GM23248 (cell line): ENCODE data around the gene ERBB4. TPM values are rescaled to one million over a fixed set of nuclear protein-coding genes. Genes with fewer than 3 reads are reported as not detected.

ENCODE experiments used
- DNase-seq: peaks from one replicate; pipeline ENCODE4 v3.0.0-alpha.2; 2015
- H2AFZ ChIP-seq: fragments of 200-600 bp; sonication (generic); 2 replicates; pipeline ENCODE4 v1.6.1; 2016; ENCODE audit warnings: antibody characterized with exemption
- H3F3A ChIP-seq: fragments of 200-600 bp; sonication (generic); 2 replicates; pipeline ENCODE4 v1.6.1; 2016; ENCODE audit warnings: mild to moderate bottlenecking, antibody characterized with exemption, mixed run types; ENCODE audit not compliant: insufficient read depth
- H3K27ac ChIP-seq: fragments of 200-600 bp; sonication (generic); 2 replicates; pipeline ENCODE4 v1.5.1; 2016; ENCODE audit warnings: mild to moderate bottlenecking
- H3K27me3 ChIP-seq: fragments of 200-600 bp; sonication (generic); replicated peaks from 2 replicates; pipeline ENCODE4 v1.6.1; 2016; ENCODE audit warnings: mild to moderate bottlenecking; ENCODE audit not compliant: insufficient read depth
- H3K36me3 ChIP-seq: fragments of 200-600 bp; sonication (generic); 2 replicates; pipeline ENCODE4 v1.6.1; 2016; ENCODE audit warnings: low read depth, mild to moderate bottlenecking
- H3K4me1 ChIP-seq: fragments of 200-600 bp; sonication (generic); 2 replicates; pipeline ENCODE4 v1.6.1; 2016; ENCODE audit warnings: mild to moderate bottlenecking; ENCODE audit not compliant: insufficient read depth
- H3K4me2 ChIP-seq: fragments of 200-600 bp; sonication (generic); one replicate; pipeline ENCODE4 v1.6.1; 2016; ENCODE audit warnings: mild to moderate bottlenecking; ENCODE audit not compliant: unreplicated experiment
- H3K4me3 ChIP-seq: fragments of 200-600 bp; sonication (generic); 2 replicates; pipeline ENCODE4 v1.5.1; 2016; ENCODE audit warnings: mild to moderate bottlenecking
- H3K79me2 ChIP-seq: fragments of 200-600 bp; sonication (generic); 2 replicates; pipeline ENCODE4 v1.6.1; 2016; ENCODE audit warnings: mild to moderate bottlenecking; ENCODE audit not compliant: insufficient read depth
- H3K9ac ChIP-seq: fragments of 200-600 bp; sonication (generic); 2 replicates; pipeline ENCODE4 v1.6.1; 2016; ENCODE audit warnings: mild to moderate bottlenecking
- H3K9me2 ChIP-seq: fragments of 200-600 bp; sonication (generic); 2 replicates; pipeline ENCODE4 v1.6.1; 2016; ENCODE audit warnings: mixed run types, mild to moderate bottlenecking, moderate library complexity; ENCODE audit not compliant: insufficient read depth
- H3K9me3 ChIP-seq: fragments of 200-600 bp; sonication (generic); one replicate; pipeline ENCODE4 v1.6.1; 2017; ENCODE audit warnings: low read depth
- H4K20me1 ChIP-seq: fragments of 200-600 bp; sonication (generic); 2 replicates; pipeline ENCODE4 v1.6.0; 2016; ENCODE audit not compliant: insufficient read depth
- EZH2 ChIP-seq: fragments of 200-600 bp; sonication (generic); IDR thresholded peaks from 2 replicates; pipeline ENCODE4 v1.6.1; 2018; ENCODE audit warnings: antibody characterized with exemption, mild to moderate bottlenecking; ENCODE audit not compliant: insufficient read depth, poor library complexity, severe bottlenecking
- EZH2phosphoT487 ChIP-seq: fragments of 200-600 bp; sonication (generic); IDR thresholded peaks from 2 replicates; pipeline ENCODE4 v1.6.1; 2018; ENCODE audit warnings: antibody characterized with exemption, moderate library complexity, mild to moderate bottlenecking, low read depth; ENCODE audit not compliant: insufficient read depth
- WGBS, 2 experiments: methylation state at CpG; one replicate each; pipeline ENCODE4 v1.1.6; 2015 to 2017; ENCODE audit warnings: low lambda C conversion rate in 2 of 2, low coverage in 1 of 2; ENCODE audit errors: missing lambda C conversion rate in 2 of 2; 5-methylcytosine and 5-hydroxymethylcytosine counted together
- in situ Hi-C: fragments of 300-500 bp; cut with MboI; formaldehyde crosslinking; loops from 2 replicates; pipeline ENCODE4 v1.15.0; 2020
- polyA plus RNA-seq: library from polyadenylated mRNA; unstranded; fragments of >200 nt; fragmentation: Nextera tagmentation; extraction: Ambion mirVana; gene quantifications from 2 replicates; pipeline ENCODE4 v1.2.1, GENCODE V29; 2016
- total RNA-seq: library from RNA; depleted of rRNA; stranded (reverse); fragments of >200 nt; shearing (Covaris generic); gene quantifications from 2 replicates; pipeline ENCODE4 v1.2.3, GENCODE V29; 2014

The ERBB4 gene
- total and polyA plus RNA-seq, 2 experiments from 2014 or later, result not detected

- Histone ChIP-seq H3K27ac (peak overlapping the region; percentile 13; the same call in 1 of the 2 replicates), H3K27me3 (no peaks in the 10 kb centered on the region)
These were observed 44.1 kb downstream of the ERBB4 start for GRCh38 chr2:212494418-212495020.

GRCh38 chr2:212489719-212490346 lies 48.8 kb downstream of the ERBB4 start:
- in situ Hi-C loops, result no loop called here

More at GRCh38 chr2:212494418-212495020, 44.1 kb downstream of the ERBB4 start:
- Histone ChIP-seq H3K4me1 (peaks cover 13% of the 10 kb centered on the region; the same call in 1 of the 2 replicates), H3K36me3 (no peaks in the 10 kb centered on the region), H3F3A (no peaks in the 10 kb centered on the region; the same call in 1 of the 2 replicates), H3K4me2 (peak overlapping the region; percentile 3), H3K9me3 (no peaks in the 10 kb centered on the region), H3K9me2 (no peaks in the 10 kb centered on the region), H4K20me1 (no peaks in the 10 kb centered on the region), H3K4me3 (no peak overlapping the region), H3K79me2 (no peaks in the 10 kb centered on the region), H2AFZ (peak overlapping the region; percentile 36), H3K9ac (no peak overlapping the region)
- TF ChIP-seq EZH2phosphoT487 (no peak), EZH2 (no peak)
- in situ Hi-C loops, result no loop called here
- peak; percentile 35 for DNase-seq
- 8 to 9% methylated on average over 1 of the region's 1 CpG for WGBS, 2 experiments

GRCh38 chr2:212488611-212489010 lies 50.0 kb downstream of the ERBB4 start:
- Histone ChIP-seq H3K4me2 (no peak overlapping the region), H3K4me3 (no peak overlapping the region), H3K9ac (no peak overlapping the region), H3F3A (no peaks in the 10 kb centered on the region), H3K27me3 (no peaks in the 10 kb centered on the region), H2AFZ (no peak overlapping the region), H3K27ac (no peak overlapping the region), H3K4me1 (no peaks in the 10 kb centered on the region), H3K9me3 (no peaks in the 10 kb centered on the region), H4K20me1 (no peaks in the 10 kb centered on the region), H3K36me3 (no peaks in the 10 kb centered on the region), H3K79me2 (no peaks in the 10 kb centered on the region), H3K9me2 (no peaks in the 10 kb centered on the region)
- 68 to 74% methylated on average over 2 of the region's 2 CpGs for WGBS, 2 experiments
- in situ Hi-C loops, result no loop called here
- no peak for TF ChIP-seq EZH2phosphoT487
- TF ChIP-seq EZH2, result no peak
- no peak for DNase-seq

More at GRCh38 chr2:212489719-212490346, 48.8 kb downstream of the ERBB4 start:
- Histone ChIP-seq H3K9me2 (no peaks in the 10 kb centered on the region), H3K4me1 (peaks cover 9% of the 10 kb centered on the region; the same call in 1 of the 2 replicates), H3K27ac (no peak overlapping the region), H3F3A (no peaks in the 10 kb centered on the region; the same call in 1 of the 2 replicates), H2AFZ (no peak overlapping the region), H3K4me3 (no peak overlapping the region), H3K9ac (no peak overlapping the region), H3K36me3 (no peaks in the 10 kb centered on the region), H3K27me3 (no peaks in the 10 kb centered on the region), H3K4me2 (no peak overlapping the region), H3K9me3 (no peaks in the 10 kb centered on the region), H3K79me2 (no peaks in the 10 kb centered on the region), H4K20me1 (no peaks in the 10 kb centered on the region)
- DNase-seq, result no peak
- TF ChIP-seq EZH2 (no peak), EZH2phosphoT487 (no peak)
- WGBS, 2 experiments, result 66 to 76% methylated on average over 3 of the region's 3 CpGs

GRCh38 chr2:212484563-212485080 lies 54.0 kb downstream of the ERBB4 start:
- H3K4me2 ChIP-seq, result no peak overlapping the region
- in situ Hi-C loops, result no loop called here

More at GRCh38 chr2:212484563-212485080, 54.0 kb downstream of the ERBB4 start:
- Histone ChIP-seq H4K20me1 (no peaks in the 10 kb centered on the region), H3K9me3 (no peaks in the 10 kb centered on the region), H3K27me3 (no peaks in the 10 kb centered on the region), H3K27ac (no peak overlapping the region), H3K79me2 (no peaks in the 10 kb centered on the region), H3K9me2 (no peaks in the 10 kb centered on the region), H2AFZ (peak overlapping the region; percentile 38), H3K9ac (no peak overlapping the region), H3F3A (no peaks in the 10 kb centered on the region), H3K4me1 (no peaks in the 10 kb centered on the region), H3K36me3 (no peaks in the 10 kb centered on the region), H3K4me3 (no peak overlapping the region)
- DNase-seq, result peak; percentile 31
- 53 to 56% methylated on average over 4 of the region's 4 CpGs for WGBS, 2 experiments
- TF ChIP-seq EZH2phosphoT487 (no peak), EZH2 (no peak)
